Tibial nerve (tissue), 3 donors: ENCODE data around the gene HPF1.

ENCODE experiments used
- POLR2A ChIP-seq, 2 donors: fragments of 450-650 bp; IDR thresholded peaks; one replicate each; pipeline ENCODE4 v1.6.1; 2017; ENCODE audit warnings: antibody characterized with exemption in 2 of 2, mild to moderate bottlenecking in 2 of 2, moderate library complexity in 2 of 2
- TF ChIP-seq, protein P1 (sequence below), 5 experiments: fragments of 200-600 bp in 3 of 5; fragments of 450-650 bp in 2 of 5; sonication (generic) in 3 of 5; IDR thresholded peaks; one replicate each; pipeline ENCODE4 v1.5.1; 2016 to 2019; ENCODE audit warnings: antibody characterized with exemption in 5 of 5, mild to moderate bottlenecking in 3 of 5, moderate library complexity in 2 of 5

- TF ChIP-seq, protein P1, sequence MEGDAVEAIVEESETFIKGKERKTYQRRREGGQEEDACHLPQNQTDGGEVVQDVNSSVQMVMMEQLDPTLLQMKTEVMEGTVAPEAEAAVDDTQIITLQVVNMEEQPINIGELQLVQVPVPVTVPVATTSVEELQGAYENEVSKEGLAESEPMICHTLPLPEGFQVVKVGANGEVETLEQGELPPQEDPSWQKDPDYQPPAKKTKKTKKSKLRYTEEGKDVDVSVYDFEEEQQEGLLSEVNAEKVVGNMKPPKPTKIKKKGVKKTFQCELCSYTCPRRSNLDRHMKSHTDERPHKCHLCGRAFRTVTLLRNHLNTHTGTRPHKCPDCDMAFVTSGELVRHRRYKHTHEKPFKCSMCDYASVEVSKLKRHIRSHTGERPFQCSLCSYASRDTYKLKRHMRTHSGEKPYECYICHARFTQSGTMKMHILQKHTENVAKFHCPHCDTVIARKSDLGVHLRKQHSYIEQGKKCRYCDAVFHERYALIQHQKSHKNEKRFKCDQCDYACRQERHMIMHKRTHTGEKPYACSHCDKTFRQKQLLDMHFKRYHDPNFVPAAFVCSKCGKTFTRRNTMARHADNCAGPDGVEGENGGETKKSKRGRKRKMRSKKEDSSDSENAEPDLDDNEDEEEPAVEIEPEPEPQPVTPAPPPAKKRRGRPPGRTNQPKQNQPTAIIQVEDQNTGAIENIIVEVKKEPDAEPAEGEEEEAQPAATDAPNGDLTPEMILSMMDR (IDR thresholded peaks at IDR 0.05), result no peak
- TF ChIP-seq POLR2A (IDR thresholded peaks at IDR 0.05), result no peak
Observed at GRCh38 chr4:169724260-169724659, 33.5 kb downstream of the HPF1 start.
